ENCODE results near the gene MEF2C. TPM values are rescaled to one million over a fixed set of nuclear protein-coding genes. Genes with fewer than 3 reads are reported as not detected.
A peak's percentile ranks its signal among the peaks of the same experiment; 100 is the strongest.
"Not testable (repeated sequence)": the region's sequence is repeated elsewhere in the genome, so short reads cannot be mapped to it uniquely, and the experiment has no call there.

The MEF2C gene
- total RNA-seq, 2 donors from 2014 or later: 36.1 to 57.5 TPM

DNA sequence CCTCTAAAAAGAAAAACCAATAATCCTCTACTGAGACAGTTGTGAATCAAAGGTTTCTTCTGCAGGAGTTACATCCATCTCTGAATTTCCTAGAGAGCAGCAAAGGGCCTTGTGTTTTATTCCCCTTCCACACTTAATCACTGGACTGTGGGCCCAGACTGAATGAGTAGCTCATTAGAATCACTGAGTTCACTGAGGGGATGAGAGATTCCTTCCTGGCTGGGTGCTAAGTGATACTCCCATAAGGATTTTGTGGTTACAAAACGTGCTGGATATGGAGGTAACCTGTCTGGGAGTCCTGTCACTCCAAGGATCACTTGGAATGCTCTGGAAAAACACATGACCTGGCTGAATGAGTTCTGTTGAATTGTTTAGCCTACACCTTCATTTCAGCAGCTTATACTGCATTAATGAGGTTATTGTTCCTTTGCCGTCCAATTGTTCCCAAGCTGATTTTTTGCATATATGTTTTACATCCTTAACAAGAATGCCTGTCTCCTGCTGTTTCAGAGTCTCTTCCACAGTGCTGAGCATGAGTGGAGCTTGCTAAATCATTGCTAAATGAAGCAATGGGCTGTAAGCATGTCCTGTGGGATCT is 82.9 kb downstream of the MEF2C start:
- Histone ChIP-seq H3K4me1 (peaks cover 0 to 3% of the 10 kb centered on the region in 2 donors), H3K9me3 (no peaks in the 10 kb centered on the region), H3K36me3 (peaks cover 4% of the 10 kb centered on the region), H3K27ac (no peak overlapping the region), H3K4me3 (no peak overlapping the region), H3K27me3 (no peaks in the 10 kb centered on the region)
- TF ChIP-seq, protein P1, sequence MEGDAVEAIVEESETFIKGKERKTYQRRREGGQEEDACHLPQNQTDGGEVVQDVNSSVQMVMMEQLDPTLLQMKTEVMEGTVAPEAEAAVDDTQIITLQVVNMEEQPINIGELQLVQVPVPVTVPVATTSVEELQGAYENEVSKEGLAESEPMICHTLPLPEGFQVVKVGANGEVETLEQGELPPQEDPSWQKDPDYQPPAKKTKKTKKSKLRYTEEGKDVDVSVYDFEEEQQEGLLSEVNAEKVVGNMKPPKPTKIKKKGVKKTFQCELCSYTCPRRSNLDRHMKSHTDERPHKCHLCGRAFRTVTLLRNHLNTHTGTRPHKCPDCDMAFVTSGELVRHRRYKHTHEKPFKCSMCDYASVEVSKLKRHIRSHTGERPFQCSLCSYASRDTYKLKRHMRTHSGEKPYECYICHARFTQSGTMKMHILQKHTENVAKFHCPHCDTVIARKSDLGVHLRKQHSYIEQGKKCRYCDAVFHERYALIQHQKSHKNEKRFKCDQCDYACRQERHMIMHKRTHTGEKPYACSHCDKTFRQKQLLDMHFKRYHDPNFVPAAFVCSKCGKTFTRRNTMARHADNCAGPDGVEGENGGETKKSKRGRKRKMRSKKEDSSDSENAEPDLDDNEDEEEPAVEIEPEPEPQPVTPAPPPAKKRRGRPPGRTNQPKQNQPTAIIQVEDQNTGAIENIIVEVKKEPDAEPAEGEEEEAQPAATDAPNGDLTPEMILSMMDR (IDR thresholded peaks at IDR 0.05): no peak
- DNase-seq (ENCODE audit: low spot score): no peak

GRCh38 chr5:88798933-88799332 is 84.1 kb downstream of the MEF2C start:
- not testable (repeated sequence) for H3K27me3 ChIP-seq; H3K9me3 ChIP-seq; H3K36me3 ChIP-seq; H3K4me1 ChIP-seq; DNase-seq (ENCODE audit: low spot score); H3K27ac ChIP-seq; H3K4me3 ChIP-seq

DNA sequence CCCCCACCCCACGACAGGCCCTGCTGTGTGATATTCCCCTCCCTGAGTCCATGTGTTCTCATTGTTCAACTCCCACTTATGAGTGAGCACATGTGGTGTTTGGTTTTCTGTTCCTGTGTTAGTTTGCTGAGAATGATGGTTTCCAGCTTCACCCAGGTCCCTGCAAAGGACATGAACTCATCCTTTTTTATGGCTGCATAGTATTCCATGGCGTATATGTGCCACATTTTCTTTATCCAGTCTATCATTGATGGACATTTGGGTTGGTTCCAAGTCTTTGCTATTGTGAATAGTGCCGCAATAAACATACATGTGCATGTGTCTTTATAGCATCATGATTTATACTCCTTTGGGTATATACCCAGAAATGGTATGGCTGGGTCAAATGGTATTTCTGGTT is 89.2 kb downstream of the MEF2C start:
- not testable (repeated sequence) for H3K27me3 ChIP-seq; H3K36me3 ChIP-seq; H3K9me3 ChIP-seq; H3K4me1 ChIP-seq; H3K27ac ChIP-seq; DNase-seq (ENCODE audit: low spot score); H3K4me3 ChIP-seq

DNA sequence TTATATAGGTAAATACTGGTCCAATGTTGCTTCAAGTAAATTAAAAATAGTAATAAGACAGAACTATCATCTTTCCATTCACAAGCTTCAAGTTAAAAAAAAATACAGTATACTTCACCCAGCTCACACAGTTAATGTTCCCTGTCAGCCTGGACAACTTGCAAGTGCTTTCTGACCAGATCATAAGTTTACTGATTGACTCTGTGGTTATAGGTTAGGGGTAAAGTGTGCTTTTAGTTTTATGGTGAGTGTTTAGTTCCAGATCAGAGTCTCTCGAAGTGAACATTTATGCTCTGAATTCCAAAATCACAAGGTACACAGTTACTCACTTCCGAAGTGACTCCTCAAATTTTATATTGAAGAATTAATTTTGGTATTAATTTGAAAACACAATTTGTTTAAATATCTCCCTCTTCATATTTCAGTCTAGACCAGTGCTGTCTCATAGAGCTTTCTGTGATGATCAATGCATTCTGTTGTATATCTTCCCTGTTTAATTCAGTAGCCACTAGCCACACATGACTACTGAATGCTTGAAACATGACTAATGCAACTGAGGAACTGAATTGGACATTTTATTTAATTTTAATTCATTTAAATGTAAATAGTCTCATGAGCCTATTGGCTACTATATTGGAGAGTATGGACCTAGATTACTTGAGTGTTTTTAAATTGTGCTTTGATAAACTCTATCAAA is 90.7 kb downstream of the MEF2C start:
- no peaks in the 10 kb centered on the region for H3K27me3 ChIP-seq
- no peak overlapping the region for H3K4me3 ChIP-seq
- TF ChIP-seq, protein P1 (IDR thresholded peaks at IDR 0.05): no peak
- DNase-seq (ENCODE audit: low spot score): no peak
- no peak overlapping the region for H3K27ac ChIP-seq
- no peaks in the 10 kb centered on the region for H3K36me3 ChIP-seq
- no peaks in the 10 kb centered on the region for H3K9me3 ChIP-seq
- H3K4me1 ChIP-seq: peaks cover 0 to 8% of the 10 kb centered on the region in 2 donors

DNA sequence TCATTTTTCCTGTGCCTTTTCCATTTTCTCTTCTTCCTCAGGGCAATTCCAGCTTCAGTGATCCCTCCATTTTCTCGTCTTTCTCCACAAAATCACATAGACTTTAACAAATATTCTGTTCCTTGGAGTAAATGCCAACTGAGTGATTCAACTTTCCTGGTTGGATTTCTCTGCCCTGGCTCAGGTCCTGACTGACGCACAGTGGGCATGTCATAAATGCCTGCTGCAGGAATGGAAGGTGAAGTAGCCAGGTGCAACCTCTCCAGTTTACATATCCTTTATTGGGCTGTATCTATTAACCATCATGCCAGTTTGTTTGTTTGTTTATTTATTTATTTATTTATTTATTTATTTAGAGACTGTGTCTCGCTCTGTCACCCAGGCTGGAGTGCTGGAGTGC is 95.1 kb downstream of the MEF2C start:
- Histone ChIP-seq H3K27ac (no peak overlapping the region), H3K36me3 (no peaks in the 10 kb centered on the region), H3K27me3 (no peaks in the 10 kb centered on the region), H3K4me3 (no peak overlapping the region), H3K9me3 (no peaks in the 10 kb centered on the region), H3K4me1 (peaks cover 0 to 36% of the 10 kb centered on the region in 2 donors)
- no peak for DNase-seq (ENCODE audit: low spot score)
- TF ChIP-seq, protein P1 (IDR thresholded peaks at IDR 0.05): no peak

DNA sequence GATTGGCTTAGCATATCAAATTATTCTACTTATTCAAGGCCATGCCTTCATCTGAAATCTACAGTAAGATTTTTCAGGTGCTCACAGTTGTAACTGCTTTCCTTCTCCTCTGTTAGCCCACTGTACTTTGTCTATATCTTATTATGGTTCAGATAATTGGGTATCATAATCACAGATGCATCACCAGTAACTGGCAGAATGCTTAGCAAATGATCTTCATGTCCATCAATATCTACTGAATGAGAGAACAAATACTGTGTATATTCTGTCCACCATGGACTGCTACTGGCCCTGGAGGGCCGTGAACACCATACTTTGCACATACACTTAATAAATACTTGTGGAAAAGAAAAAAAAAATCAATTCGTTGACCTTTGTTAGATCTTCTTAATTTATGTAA is 96.2 kb downstream of the MEF2C start:
- TF ChIP-seq, protein P1 (IDR thresholded peaks at IDR 0.05): no peak
- Histone ChIP-seq H3K9me3 (no peaks in the 10 kb centered on the region), H3K27me3 (no peaks in the 10 kb centered on the region), H3K4me1 (peaks cover 0 to 36% of the 10 kb centered on the region in 2 donors), H3K4me3 (no peak overlapping the region), H3K27ac (peak overlapping the region; percentile 73 to 80), H3K36me3 (no peaks in the 10 kb centered on the region)
- DNase-seq (ENCODE audit: low spot score): no peak

Data from right atrium auricular region (tissue), 2 donors.